Inflammatory macrophage treated with lipopolysaccharide for 1 hour (primary cell): ENCODE measurements around the gene CRABP1.

Experiments
- DNase-seq, 2 donors: peaks; one replicate each; pipeline ENCODE4 v3.0.0-alpha.2; 2020 to 2022

The CRABP1 gene

GRCh38 chr15:78340231-78341056, at the start of gene CRABP1:
CRABP1 (plus strand) TSS chr15:78340353; CDS start chr15:78340429, 76 bp downstream.
- DNase-seq = no peak

- DNase-seq = no peak
These were observed 49.1 kb upstream of the CRABP1 start for GRCh38 chr15:78291052-78291451.

- DNase-seq = no peak
These were observed 48.5 kb upstream of the CRABP1 start for GRCh38 chr15:78291698-78292097.

GRCh38 chr15:78292219-78292618, 47.9 kb upstream of the CRABP1 start:
- no peak for DNase-seq

GRCh38 chr15:78299101-78299930, 40.8 kb upstream of the CRABP1 start, which contains the start of gene SKIC8:
SKIC8 (minus strand) TSS chr15:78299609; CDS start chr15:78295686, 3,923 bp downstream.
- peak; percentile 94 to 95 for DNase-seq

- peak in 1 of 2 donors; percentile 23 for DNase-seq
These were observed 38.8 kb upstream of the CRABP1 start for GRCh38 chr15:78301326-78301725.

GRCh38 chr15:78301828-78302227, 38.3 kb upstream of the CRABP1 start:
- DNase-seq = peak; percentile 78 to 83

- peak; percentile 69 to 73 for DNase-seq
These were observed 37.4 kb upstream of the CRABP1 start for GRCh38 chr15:78302579-78303312.

- DNase-seq = no peak
These were observed 35.7 kb upstream of the CRABP1 start for GRCh38 chr15:78304216-78305066.

- no peak for DNase-seq
These were observed 33.9 kb upstream of the CRABP1 start for GRCh38 chr15:78306176-78306774.

GRCh38 chr15:78307976-78308375, 32.2 kb upstream of the CRABP1 start:
- peak in 1 of 2 donors; percentile 61 for DNase-seq

- peak; percentile 28 to 70 for DNase-seq
These were observed 31.6 kb upstream of the CRABP1 start for GRCh38 chr15:78308422-78309032.

GRCh38 chr15:78311292-78311691, 28.9 kb upstream of the CRABP1 start:
- no peak for DNase-seq

- DNase-seq = no peak
These were observed 27.6 kb upstream of the CRABP1 start for GRCh38 chr15:78312536-78312935.

GRCh38 chr15:78312957-78313356, 27.2 kb upstream of the CRABP1 start:
- no peak for DNase-seq

GRCh38 chr15:78313383-78313782, 26.8 kb upstream of the CRABP1 start:
- no peak for DNase-seq

GRCh38 chr15:78314181-78314581, 26.0 kb upstream of the CRABP1 start:
- DNase-seq = no peak

GRCh38 chr15:78315686-78316282, 24.4 kb upstream of the CRABP1 start:
- DNase-seq = no peak

GRCh38 chr15:78316283-78317083, 23.7 kb upstream of the CRABP1 start:
- DNase-seq = no peak
